Measurements from ENCODE around the gene NKIRAS1.

The NKIRAS1 gene

GRCh38 chr3:23916886-23917678 is at the start of gene NKIRAS1, which contains the start of gene RPL15:
Gene NKIRAS1 (minus strand): TSS chr3:23916990. CDS start chr3:23910904, 6,086 bp downstream.
Gene RPL15 (plus strand): TSS chr3:23917132. CDS start chr3:23917860, 728 bp downstream.
- TF ChIP-seq CTCF (IDR thresholded peaks at IDR 0.05; ENCODE audit: borderline replicate concordance, insufficient read depth, low read depth, low read length), result 0 out of 2 replicates have a peak, but pooled peaks have one; percentile 11

GRCh38 chr3:23966328-23966727 is 49.5 kb upstream of the NKIRAS1 start:
- no peak for TF ChIP-seq CTCF (IDR thresholded peaks at IDR 0.05; ENCODE audit: borderline replicate concordance, insufficient read depth, low read depth, low read length)
- H3K4me3 ChIP-seq (ENCODE audit: low read depth, low read length), result no peak overlapping the region

More at GRCh38 chr3:23916886-23917678, at the start of gene NKIRAS1, which contains the start of gene RPL15:
- peak within 1 kb of the TSS; percentile 88 for H3K4me3 ChIP-seq (ENCODE audit: low read depth, low read length)

- H3K4me3 ChIP-seq (ENCODE audit: low read depth, low read length), result no peak overlapping the region
- TF ChIP-seq CTCF (IDR thresholded peaks at IDR 0.05; ENCODE audit: borderline replicate concordance, insufficient read depth, low read depth, low read length), result no peak
Measured at GRCh38 chr3:23964537-23965235, 47.9 kb upstream of the NKIRAS1 start.

- no peak overlapping the region for H3K4me3 ChIP-seq (ENCODE audit: low read depth, low read length)
- no peak for TF ChIP-seq CTCF (IDR thresholded peaks at IDR 0.05; ENCODE audit: borderline replicate concordance, insufficient read depth, low read depth, low read length)
Measured at GRCh38 chr3:23961913-23962312, 45.1 kb upstream of the NKIRAS1 start.

GRCh38 chr3:23961066-23961465 is 44.3 kb upstream of the NKIRAS1 start:
- no peak overlapping the region for H3K4me3 ChIP-seq (ENCODE audit: low read depth, low read length)
- TF ChIP-seq CTCF (IDR thresholded peaks at IDR 0.05; ENCODE audit: borderline replicate concordance, insufficient read depth, low read depth, low read length), result no peak

GRCh38 chr3:23960649-23961048 is 43.9 kb upstream of the NKIRAS1 start:
- TF ChIP-seq CTCF (IDR thresholded peaks at IDR 0.05; ENCODE audit: borderline replicate concordance, insufficient read depth, low read depth, low read length), result no peak
- H3K4me3 ChIP-seq (ENCODE audit: low read depth, low read length), result no peak overlapping the region
